ENCODE results near the gene TRIM9. TPM values are rescaled to one million over a fixed set of nuclear protein-coding genes. Genes with fewer than 3 reads are reported as not detected.

Gene TRIM9
- total and polyA plus RNA-seq, 2 donors (not counting 1 experiment from before 2014, with no cell fraction given) = 0.10 to 0.50 TPM

DNA sequence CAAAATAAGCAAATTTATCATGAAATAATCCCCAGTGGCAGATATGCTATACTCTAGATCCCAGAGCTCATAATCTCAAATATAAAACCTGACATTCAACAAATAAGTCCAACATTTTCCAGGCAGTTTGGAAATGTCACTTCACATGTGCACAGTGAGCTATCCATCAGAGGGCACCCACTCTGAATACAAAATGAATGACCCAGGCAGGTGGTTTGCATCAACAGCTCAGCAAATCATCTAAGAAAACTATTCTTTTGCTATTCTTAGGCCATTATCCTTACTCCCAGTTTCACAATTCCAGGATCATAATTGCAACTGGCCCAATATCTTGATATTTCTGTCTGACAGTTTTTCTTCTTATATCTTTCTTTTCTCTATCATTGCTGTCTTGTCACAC is 38.5 kb downstream of the TRIM9 start:
- Histone ChIP-seq H4K20me1 (ENCODE audit: control insufficient read depth, extremely low read depth, insufficient read depth, low read length) (no peaks in the 10 kb centered on the region), H3K4me2 (ENCODE audit: extremely low read depth, insufficient read depth, low read length) (no peak overlapping the region), H3K36me3 (ENCODE audit: control insufficient read depth, insufficient read depth, low read length) (no peaks in the 10 kb centered on the region), H3K27ac (ENCODE audit: insufficient read depth, low read length) (no peak overlapping the region), H3K9me3 (ENCODE audit: control insufficient read depth, insufficient read depth, low read depth, low read length) (no peaks in the 10 kb centered on the region), H3K4me3 (replicated peaks in 1 of 4; ENCODE audit: control extremely low read depth in 1 of 4, insufficient read depth in 1 of 4, low read depth in 3 of 4, low read length in 4 of 4) (no peak overlapping the region), H3K79me2 (ENCODE audit: control insufficient read depth, insufficient read depth, low read length) (no peaks in the 10 kb centered on the region), H3K9ac (ENCODE audit: insufficient read depth, low read length) (no peak overlapping the region), H3K27me3 (ENCODE audit: control insufficient read depth, insufficient read depth, low read length) (no peaks in the 10 kb centered on the region), H3K4me1 (ENCODE audit: control insufficient read depth, extremely low read depth, insufficient read depth, low read length) (no peaks in the 10 kb centered on the region), H2AFZ (ENCODE audit: low read length) (no peak overlapping the region)
- peak in 1 of 2 donors; percentile 10 for DNase-seq (ENCODE audit: low read depth in 2 of 2)
- no peak for TF ChIP-seq EZH2 (IDR thresholded peaks at IDR 0.05; ENCODE audit: low read length, missing control alignments)
- no peak for TF ChIP-seq CTCF (conservative IDR thresholded peaks at IDR 0.05 in 1 of 2, IDR thresholded peaks at IDR 0.05 in 1 of 2; ENCODE audit: low read depth in 1 of 2, low read length in 2 of 2)

- Histone ChIP-seq H3K79me2 (ENCODE audit: control insufficient read depth, insufficient read depth, low read length) (no peaks in the 10 kb centered on the region), H3K27ac (ENCODE audit: insufficient read depth, low read length) (no peak overlapping the region), H3K27me3 (ENCODE audit: control insufficient read depth, insufficient read depth, low read length) (no peaks in the 10 kb centered on the region), H3K4me3 (replicated peaks in 1 of 4; ENCODE audit: control extremely low read depth in 1 of 4, insufficient read depth in 1 of 4, low read depth in 3 of 4, low read length in 4 of 4) (no peak overlapping the region), H3K9ac (ENCODE audit: insufficient read depth, low read length) (no peak overlapping the region), H3K4me2 (ENCODE audit: extremely low read depth, insufficient read depth, low read length) (no peak overlapping the region), H2AFZ (ENCODE audit: low read length) (no peak overlapping the region), H3K9me3 (ENCODE audit: control insufficient read depth, insufficient read depth, low read depth, low read length) (no peaks in the 10 kb centered on the region), H3K4me1 (ENCODE audit: control insufficient read depth, extremely low read depth, insufficient read depth, low read length) (no peaks in the 10 kb centered on the region), H4K20me1 (ENCODE audit: control insufficient read depth, extremely low read depth, insufficient read depth, low read length) (no peaks in the 10 kb centered on the region), H3K36me3 (ENCODE audit: control insufficient read depth, insufficient read depth, low read length) (no peaks in the 10 kb centered on the region)
- DNase-seq (ENCODE audit: low read depth in 2 of 2) = no peak
- TF ChIP-seq CTCF (conservative IDR thresholded peaks at IDR 0.05 in 1 of 2, IDR thresholded peaks at IDR 0.05 in 1 of 2; ENCODE audit: low read depth in 1 of 2, low read length in 2 of 2) = no peak
- no peak for TF ChIP-seq EZH2 (IDR thresholded peaks at IDR 0.05; ENCODE audit: low read length, missing control alignments)
Observed at GRCh38 chr14:51053157-51053556, 41.7 kb downstream of the TRIM9 start.

DNA sequence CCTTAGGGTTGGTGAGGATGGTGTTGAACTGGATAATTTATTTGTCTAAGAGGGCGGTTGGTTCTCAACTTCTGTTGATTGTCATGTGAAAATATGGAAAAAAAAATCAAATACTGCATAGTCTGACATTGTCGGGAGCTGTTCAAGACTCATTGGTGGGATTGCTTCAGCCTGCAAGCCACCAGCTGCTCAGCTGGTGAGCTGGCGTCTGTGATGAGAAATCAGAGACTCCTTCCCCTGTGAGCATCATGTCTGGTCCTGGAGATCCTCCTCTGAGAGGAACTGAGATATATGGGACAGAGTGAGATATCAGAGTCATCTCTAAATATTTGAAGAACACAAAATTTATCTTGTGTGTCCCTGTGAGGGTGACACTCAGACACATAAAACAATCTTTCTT is 49.9 kb downstream of the TRIM9 start:
- DNase-seq (ENCODE audit: low read depth in 2 of 2) = no peak
- Histone ChIP-seq H3K9me3 (ENCODE audit: control insufficient read depth, insufficient read depth, low read depth, low read length) (no peaks in the 10 kb centered on the region), H3K79me2 (ENCODE audit: control insufficient read depth, insufficient read depth, low read length) (no peaks in the 10 kb centered on the region), H3K4me2 (ENCODE audit: extremely low read depth, insufficient read depth, low read length) (no peak overlapping the region), H3K4me3 (replicated peaks in 1 of 4; ENCODE audit: control extremely low read depth in 1 of 4, insufficient read depth in 1 of 4, low read depth in 3 of 4, low read length in 4 of 4) (no peak overlapping the region), H4K20me1 (ENCODE audit: control insufficient read depth, extremely low read depth, insufficient read depth, low read length) (no peaks in the 10 kb centered on the region), H3K27ac (ENCODE audit: insufficient read depth, low read length) (no peak overlapping the region), H3K27me3 (ENCODE audit: control insufficient read depth, insufficient read depth, low read length) (peaks cover 12% of the 10 kb centered on the region), H2AFZ (ENCODE audit: low read length) (no peak overlapping the region), H3K9ac (ENCODE audit: insufficient read depth, low read length) (no peak overlapping the region), H3K36me3 (ENCODE audit: control insufficient read depth, insufficient read depth, low read length) (no peaks in the 10 kb centered on the region), H3K4me1 (ENCODE audit: control insufficient read depth, extremely low read depth, insufficient read depth, low read length) (no peaks in the 10 kb centered on the region)
- no peak for TF ChIP-seq EZH2 (IDR thresholded peaks at IDR 0.05; ENCODE audit: low read length, missing control alignments)
- no peak for TF ChIP-seq CTCF (conservative IDR thresholded peaks at IDR 0.05 in 1 of 2, IDR thresholded peaks at IDR 0.05 in 1 of 2; ENCODE audit: low read depth in 1 of 2, low read length in 2 of 2)
